Measurements from ENCODE around the gene UPK3A. TPM values are rescaled to one million over a fixed set of nuclear protein-coding genes. Genes with fewer than 3 reads are reported as not detected.

The UPK3A gene
- total and polyA plus RNA-seq, 10 of the 15 experiments (the other 5 are each of a cell fraction or from before 2014, with no cell fraction given) = not detected

GRCh38 chr22:45278125-45278524 lies 6.6 kb upstream of the UPK3A start:
- no TSS peak for BruUV-seq (replicated peaks)
- Histone ChIP-seq H3K36me3 (ENCODE audit: control insufficient read depth in 2 of 2, insufficient read depth in 2 of 2, low read length in 1 of 2) (no peaks in the 10 kb centered on the region), H3K27ac (ENCODE audit: control insufficient read depth, insufficient read depth) (no peak overlapping the region), H3K4me1 (ENCODE audit: control insufficient read depth, insufficient read depth, low read length) (peaks cover 8% of the 10 kb centered on the region; the same call in 1 of the 2 replicates), H3K4me2 (ENCODE audit: control insufficient read depth, insufficient read depth) (no peak overlapping the region), H3K79me2 (ENCODE audit: control insufficient read depth, insufficient read depth, low read length) (no peaks in the 10 kb centered on the region), H2AFZ (ENCODE audit: control insufficient read depth, low read depth, low read length) (no peak overlapping the region), H3K4me3 (no peak overlapping the region), H3K9me3 (replicated peaks; ENCODE audit: control insufficient read depth, insufficient read depth, low read length) (no peaks in the 10 kb centered on the region), H4K20me1 (ENCODE audit: control insufficient read depth, insufficient read depth) (no peaks in the 10 kb centered on the region), H3K9ac (ENCODE audit: control insufficient read depth, insufficient read depth, low read length) (no peak overlapping the region), H3K27me3 (replicated peaks in 1 of 2; ENCODE audit: control insufficient read depth in 2 of 2, insufficient read depth in 2 of 2, low read length in 1 of 2) (no peaks in the 10 kb centered on the region; a peak in 1 of 4 replicates)
- ATAC-seq (no peak), DNase-seq (ENCODE audit: low read depth, low spot score) (no peak), FAIRE-seq (no peak)
- in situ Hi-C loops (cut with MboI) (no loop called here), intact Hi-C loops (cut with micrococcal nuclease; ENCODE audit: unreplicated experiment) (no loop called here)
- ChIA-PET CTCF (no interaction called here), RAD21 (ENCODE audit: unreplicated experiment) (no interaction called here), SMC1A (ENCODE audit: uncharacterized antibody, unreplicated experiment) (no interaction called here), POLR2A (no interaction called here)
- 49% methylated on average over 9 of the region's 9 CpGs for WGBS (ENCODE audit: insufficient coverage, insufficient replicate concordance, low lambda C conversion rate, missing lambda C conversion rate)
- no peak for TF ChIP-seq WRNIP1 (IDR thresholded peaks at IDR 0.05; ENCODE audit: borderline replicate concordance, low read depth, low read length)
- TF ChIP-seq TBL1XR1 (IDR thresholded peaks at IDR 0.05; ENCODE audit: low read depth, low read length) = no peak
- TF ChIP-seq PRDM15 (CRISPR knock-in tag; IDR thresholded peaks at IDR 0.05) = no peak
- no peak for TF ChIP-seq ZNF217 (IDR thresholded peaks at IDR 0.05)
- no peak for TF ChIP-seq JUND (IDR thresholded peaks at IDR 0.05; ENCODE audit: low read depth, low read length)
- no peak for TF ChIP-seq FOXM1 (IDR thresholded peaks at IDR 0.05; ENCODE audit: low read depth, low read length)
- no peak for TF ChIP-seq NR2C2 (IDR thresholded peaks at IDR 0.05; ENCODE audit: borderline replicate concordance, control insufficient read depth, insufficient read length, low read depth)
- TF ChIP-seq SREBF1 (IDR thresholded peaks at IDR 0.05; ENCODE audit: low read length) = no peak
